Activated naive CD4-positive, alpha-beta T cell treated with anti-CD3 and anti-CD28 coated beads, Interleukin-2, amount 10 ng/mL, durations not matched to agents 5 hours and 36 hours (primary cell): ENCODE results near the gene ACTRT1. TPM values are rescaled to one million over a fixed set of nuclear protein-coding genes. Genes with fewer than 3 reads are reported as not detected.

Experiments used
- total RNA-seq, 2 experiments: library from RNA; stranded (reverse); gene quantifications; one replicate each; pipeline ENCODE4 v1.2.3, GENCODE V29; 2021

ACTRT1 gene
- total RNA-seq: not detected

DNA sequence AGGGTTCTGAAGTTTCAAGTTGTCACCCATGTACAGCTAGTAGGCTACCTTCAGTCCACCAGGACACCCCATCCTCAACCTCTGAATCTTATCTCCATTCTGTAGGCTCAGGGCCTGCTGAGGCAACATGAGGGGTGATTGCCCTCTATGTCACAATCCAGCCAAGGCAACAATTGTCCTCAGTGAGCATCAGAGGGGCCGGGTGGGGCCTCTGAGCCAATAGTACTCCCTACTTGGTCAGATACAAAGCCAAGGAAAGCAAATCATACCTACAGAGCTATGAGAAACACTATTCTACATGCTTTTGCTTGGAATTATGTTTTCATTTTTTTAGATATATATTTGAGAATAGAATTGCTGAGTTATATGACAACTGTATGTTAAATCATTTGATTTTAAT is at the start of gene ACTRT1:
TSS of gene ACTRT1 (minus strand) at position 101 of the 400 bp plus-strand sequence. CDS start 197 bp downstream, outside the sequence.

